Activated CD4-positive, alpha-beta memory T cell treated with anti-CD3 and anti-CD28 coated beads, Interleukin-2, amount 10 ng/mL, durations not matched to agents 7 days and 5 days (primary cell): ENCODE results near the gene POLR2M. TPM values are rescaled to one million over a fixed set of nuclear protein-coding genes. Genes with fewer than 3 reads are reported as not detected.
A peak's percentile ranks its signal among the peaks of the same experiment; 100 is the strongest.

ENCODE experiments used
- CTCF ChIA-PET: fragments of 350-600 bp; sonication (Branson Sonifier 250); formaldehyde crosslinking; loops from one replicate; lab custom pipeline; 2021; ENCODE audit warnings: antibody characterized with exemption, inconsistent platforms; lab: Charles Lee
- POLR2A ChIA-PET: fragments of 350-600 bp; sonication (Branson Sonifier 250); formaldehyde crosslinking; loops from one replicate; lab custom pipeline; 2021; ENCODE audit warnings: antibody characterized with exemption; lab: Charles Lee
- DNase-seq: peaks from one replicate; pipeline ENCODE4 v3.0.0-alpha.2; 2020
- H3K27ac Mint-ChIP-seq: one replicate; pipeline ENCODE4 v1.8.0; 2021; ENCODE audit warnings: mild to moderate bottlenecking, mixed read lengths
- H3K27me3 Mint-ChIP-seq: one replicate; pipeline ENCODE4 v1.8.0; 2021; ENCODE audit warnings: mixed read lengths
- H3K36me3 Mint-ChIP-seq: one replicate; pipeline ENCODE4 v1.8.0; 2021; ENCODE audit warnings: low read depth, mixed read lengths
- H3K4me1 Mint-ChIP-seq: one replicate; pipeline ENCODE4 v1.8.0; 2021; ENCODE audit warnings: mixed read lengths
- H3K4me3 Mint-ChIP-seq: one replicate; pipeline ENCODE4 v1.8.0; 2021; ENCODE audit warnings: mild to moderate bottlenecking, mixed read lengths
- H3K9me3 Mint-ChIP-seq: one replicate; pipeline ENCODE4 v1.8.0; 2021; ENCODE audit warnings: mixed read lengths
- total RNA-seq, 2 experiments: library from RNA; stranded (reverse); gene quantifications; one replicate each; pipeline ENCODE4 v1.2.3, GENCODE V29; 2021

POLR2M gene
- total RNA-seq, 2 experiments from 2014 or later = 70.6 to 71.0 TPM

DNA sequence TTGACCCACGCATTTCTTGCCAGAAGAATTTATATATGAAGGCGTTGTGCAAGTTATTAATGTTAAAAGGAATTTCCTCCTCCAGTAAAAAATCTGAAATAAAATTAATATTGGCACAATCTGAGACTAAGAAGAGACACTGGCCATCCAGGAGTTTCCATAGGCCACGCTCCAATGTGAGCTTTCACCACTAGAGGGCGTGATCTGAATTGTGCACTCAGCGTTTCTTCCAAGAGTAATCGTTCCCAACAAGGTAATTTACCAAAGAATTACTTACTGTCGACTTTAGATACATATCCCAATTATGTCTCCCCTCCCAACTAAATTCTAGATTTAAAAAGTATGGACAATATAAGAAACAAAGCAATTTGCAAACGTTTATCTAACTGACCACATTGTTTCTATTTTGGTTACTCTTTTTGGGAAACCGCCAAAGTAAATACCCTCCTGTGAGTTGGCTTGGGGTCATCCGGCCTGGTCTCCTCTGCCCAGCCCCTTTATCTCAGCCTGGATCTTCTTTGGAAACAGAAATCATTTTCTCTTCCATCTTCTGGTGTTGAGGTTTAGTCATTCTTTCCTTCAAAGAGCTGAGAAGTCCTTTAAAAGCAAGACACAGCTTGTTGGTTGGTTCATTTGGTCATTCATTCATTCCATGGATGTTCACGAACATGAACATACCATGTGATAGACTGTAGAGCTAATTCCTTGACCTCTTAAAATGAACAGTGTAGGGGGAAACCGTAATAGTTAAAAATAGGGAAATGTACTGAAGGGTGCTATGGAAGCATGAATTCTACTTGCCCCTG is 26.2 kb downstream of the POLR2M start:
- Mint-ChIP-seq H3K27ac (no peak overlapping the region), H3K4me3 (no peak overlapping the region), H3K36me3 (no peaks in the 10 kb centered on the region), H3K27me3 (no peaks in the 10 kb centered on the region), H3K9me3 (no peaks in the 10 kb centered on the region), H3K4me1 (no peaks in the 10 kb centered on the region)
- CTCF ChIA-PET = interaction anchor here (0.7 to 3.8 kb wide), 19 partner anchors 8 to 465 kb away, joined by 3 to 35 read pairs (median 6); partner anchors contain the start of gene POLR2M
- peak; percentile 42 for DNase-seq
- POLR2A ChIA-PET = no interaction called here

DNA sequence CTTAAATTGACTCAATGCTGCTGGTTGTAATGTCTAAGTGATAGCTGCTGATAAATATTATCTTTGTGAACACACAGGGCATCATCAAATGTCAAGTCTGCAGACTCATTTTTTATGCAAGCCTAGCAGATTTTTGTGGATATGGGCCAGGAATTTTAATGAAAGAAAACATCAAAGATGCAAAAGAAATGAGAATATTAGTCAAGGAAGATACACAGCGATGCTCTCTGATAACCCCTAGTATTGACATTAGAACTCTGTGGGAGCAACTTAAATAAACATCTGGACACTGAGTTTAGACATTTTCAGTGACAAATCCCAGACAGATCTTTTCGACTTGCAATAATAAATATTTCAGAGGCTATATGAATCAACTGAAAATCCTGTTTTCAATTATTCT is 28.3 kb downstream of the POLR2M start:
- Mint-ChIP-seq H3K9me3 (no peaks in the 10 kb centered on the region), H3K4me1 (no peaks in the 10 kb centered on the region), H3K27ac (no peak overlapping the region), H3K36me3 (no peaks in the 10 kb centered on the region), H3K4me3 (no peak overlapping the region), H3K27me3 (no peaks in the 10 kb centered on the region)
- no peak for DNase-seq
- CTCF ChIA-PET = interaction anchor here (1.5 to 3.2 kb wide), 3 partner anchors 10 to 336 kb away, joined by 5 to 16 read pairs (median 10); no protein-coding TSS in a partner anchor
- POLR2A ChIA-PET = no interaction called here

GRCh38 chr15:57735431-57735830 is 28.9 kb downstream of the POLR2M start:
- H3K4me3 Mint-ChIP-seq = no peak overlapping the region
- POLR2A ChIA-PET = no interaction called here
- no peak overlapping the region for H3K27ac Mint-ChIP-seq
- CTCF ChIA-PET = interaction anchor here (1.5 kb wide), 1 partner anchor 15 kb away, joined by 5 read pairs; no protein-coding TSS in a partner anchor
- H3K27me3 Mint-ChIP-seq = no peaks in the 10 kb centered on the region
- H3K36me3 Mint-ChIP-seq = no peaks in the 10 kb centered on the region
- H3K4me1 Mint-ChIP-seq = no peaks in the 10 kb centered on the region
- DNase-seq = no peak
- H3K9me3 Mint-ChIP-seq = no peaks in the 10 kb centered on the region

DNA sequence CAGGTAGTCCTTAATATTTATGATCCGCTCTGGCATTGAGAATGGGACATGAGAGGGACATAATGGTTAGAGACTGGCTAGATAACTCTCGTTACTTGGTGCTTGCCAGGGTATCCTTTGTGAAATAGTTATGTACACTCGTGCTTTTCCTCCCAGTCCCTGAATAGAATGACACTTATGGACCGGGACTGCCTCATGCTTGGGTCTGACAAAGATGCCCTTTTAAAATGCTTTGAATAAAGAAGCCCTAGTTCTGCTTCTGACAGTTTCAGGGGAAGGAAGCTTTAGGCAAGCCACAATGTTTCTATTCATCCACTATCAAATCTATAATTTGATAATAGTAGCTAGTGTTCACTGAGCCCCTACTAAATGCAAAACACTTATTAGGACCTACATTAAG is 29.4 kb downstream of the POLR2M start:
- ChIA-PET CTCF (interaction anchor here (1.5 to 2.0 kb wide), 2 partner anchors 15 kb away, joined by 5 read pairs; no protein-coding TSS in a partner anchor), POLR2A (no interaction called here)
- no peaks in the 10 kb centered on the region for H3K36me3 Mint-ChIP-seq
- no peak overlapping the region for H3K4me3 Mint-ChIP-seq
- H3K9me3 Mint-ChIP-seq = no peaks in the 10 kb centered on the region
- DNase-seq = no peak
- no peaks in the 10 kb centered on the region for H3K27me3 Mint-ChIP-seq
- H3K27ac Mint-ChIP-seq = no peak overlapping the region
- H3K4me1 Mint-ChIP-seq = no peaks in the 10 kb centered on the region

DNA sequence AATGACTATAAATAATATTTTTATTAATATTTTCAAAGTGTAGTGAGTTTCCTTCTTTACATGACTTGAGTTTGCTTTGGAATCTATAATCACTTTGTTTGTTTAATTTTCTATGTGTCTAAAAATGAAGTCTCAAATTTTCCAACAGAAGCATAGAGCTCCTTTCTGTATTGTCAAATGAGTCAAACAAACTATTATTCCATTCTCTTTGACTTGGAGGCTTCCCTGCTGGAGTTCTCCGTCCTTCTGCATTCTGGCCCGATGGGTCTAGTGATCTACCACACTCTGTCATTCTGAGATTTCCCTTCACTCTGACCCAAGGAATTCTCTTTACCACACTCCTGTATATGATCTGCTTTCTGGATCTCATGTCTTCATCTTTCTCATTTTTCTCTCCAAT is 30.1 kb downstream of the POLR2M start:
- POLR2A ChIA-PET = no interaction called here
- no peaks in the 10 kb centered on the region for H3K9me3 Mint-ChIP-seq
- CTCF ChIA-PET = interaction anchor here (2.0 kb wide), 1 partner anchor 14 kb away, joined by 5 read pairs; no protein-coding TSS in a partner anchor
- no peaks in the 10 kb centered on the region for H3K27me3 Mint-ChIP-seq
- no peaks in the 10 kb centered on the region for H3K36me3 Mint-ChIP-seq
- H3K4me3 Mint-ChIP-seq = no peak overlapping the region
- no peak for DNase-seq
- H3K4me1 Mint-ChIP-seq = no peaks in the 10 kb centered on the region
- no peak overlapping the region for H3K27ac Mint-ChIP-seq

DNA sequence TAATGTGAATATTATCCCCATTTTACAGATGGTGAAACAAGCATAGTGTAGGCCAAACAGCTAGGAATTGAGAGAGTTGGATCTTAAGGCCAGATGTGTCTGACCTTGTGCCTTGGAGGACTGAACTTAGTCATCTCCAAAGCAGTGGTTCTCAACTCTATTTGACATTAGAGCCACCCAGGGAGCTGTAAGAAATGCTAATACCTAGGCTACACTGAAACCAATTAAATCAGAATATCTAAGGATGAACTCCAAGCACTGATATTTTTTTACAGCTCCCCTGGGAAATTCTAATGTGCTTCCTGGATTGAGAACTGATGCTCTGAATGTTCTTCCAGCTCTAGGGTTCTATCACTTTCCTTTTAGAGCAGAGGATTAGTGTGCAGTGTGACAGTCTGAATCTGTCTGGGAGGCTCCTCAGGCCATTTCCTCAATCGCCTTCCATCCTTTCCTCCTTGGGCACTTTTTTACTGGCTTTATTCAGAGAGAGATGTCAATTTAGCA is 32.3 kb downstream of the POLR2M start:
- H3K9me3 Mint-ChIP-seq = no peaks in the 10 kb centered on the region
- no peaks in the 10 kb centered on the region for H3K27me3 Mint-ChIP-seq
- DNase-seq = no peak
- ChIA-PET POLR2A (no interaction called here), CTCF (interaction anchor here (0.9 kb wide), 1 partner anchor 9 kb away, joined by 3 read pairs; no protein-coding TSS in a partner anchor)
- no peak overlapping the region for H3K27ac Mint-ChIP-seq
- H3K4me1 Mint-ChIP-seq = no peaks in the 10 kb centered on the region
- H3K4me3 Mint-ChIP-seq = no peak overlapping the region
- no peaks in the 10 kb centered on the region for H3K36me3 Mint-ChIP-seq

DNA sequence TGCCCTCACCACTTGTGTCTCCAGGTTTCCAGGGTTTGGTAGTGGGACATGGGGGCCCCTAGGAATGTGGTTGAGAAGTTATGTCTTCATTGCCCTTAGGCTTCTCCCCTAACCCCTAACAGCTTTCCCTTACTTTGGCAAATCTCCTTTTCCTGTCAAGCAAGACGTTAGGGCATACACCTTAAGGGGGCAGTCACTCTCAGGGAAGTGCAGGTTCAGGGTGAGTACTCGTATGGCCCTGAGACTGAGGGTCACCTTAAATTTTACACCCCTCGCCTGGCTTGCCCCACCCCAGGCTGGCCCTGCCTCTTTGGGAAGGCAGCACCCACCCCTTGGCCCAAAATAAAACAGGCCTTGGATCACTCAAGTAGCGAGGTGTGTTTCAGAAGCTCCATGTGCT is 33.5 kb downstream of the POLR2M start:
- DNase-seq = no peak
- Mint-ChIP-seq H3K27me3 (no peaks in the 10 kb centered on the region), H3K9me3 (no peaks in the 10 kb centered on the region), H3K27ac (no peak overlapping the region), H3K4me1 (no peaks in the 10 kb centered on the region), H3K36me3 (no peaks in the 10 kb centered on the region), H3K4me3 (no peak overlapping the region)
- CTCF ChIA-PET = no interaction called here
- POLR2A ChIA-PET = no interaction called here

DNA sequence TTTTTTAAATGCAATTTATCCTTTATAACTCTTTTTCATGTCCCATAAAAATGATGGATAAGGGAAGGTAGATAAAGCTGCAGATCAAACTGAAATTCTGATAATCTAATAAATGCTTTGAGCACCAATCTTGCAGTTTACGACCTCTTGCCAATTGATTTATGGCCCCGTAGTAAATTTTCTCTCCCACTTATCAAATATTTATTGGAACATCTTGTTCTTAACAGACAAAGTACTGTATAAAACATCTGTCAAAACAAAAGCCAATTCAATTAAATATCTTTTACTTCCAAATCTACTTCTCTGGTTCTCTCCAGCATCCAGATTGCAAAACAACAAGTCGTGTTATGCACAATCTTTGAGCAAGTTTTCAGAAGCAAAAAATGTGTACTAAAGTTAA is 34.6 kb downstream of the POLR2M start:
- DNase-seq = no peak

GRCh38 chr15:57743424-57743823 is 36.9 kb downstream of the POLR2M start:
- CTCF ChIA-PET = interaction anchor here (0.8 to 3.6 kb wide), 4 partner anchors 11 to 328 kb away, joined by 3 to 27 read pairs (median 12); no protein-coding TSS in a partner anchor
- H3K27me3 Mint-ChIP-seq = peaks cover 3% of the 10 kb centered on the region
- POLR2A ChIA-PET = no interaction called here
- no peaks in the 10 kb centered on the region for H3K9me3 Mint-ChIP-seq
- H3K4me3 Mint-ChIP-seq = no peak overlapping the region
- H3K36me3 Mint-ChIP-seq = no peaks in the 10 kb centered on the region
- H3K4me1 Mint-ChIP-seq = no peaks in the 10 kb centered on the region
- no peak for DNase-seq
- no peak overlapping the region for H3K27ac Mint-ChIP-seq

More for the DNA sequence above, 34.6 kb downstream of the POLR2M start:
- ChIA-PET POLR2A (no interaction called here), CTCF (interaction anchor here (1.1 to 3.6 kb wide), 2 partner anchors 9 to 120 kb away, joined by 4 to 27 read pairs; no protein-coding TSS in a partner anchor)
- Mint-ChIP-seq H3K9me3 (no peaks in the 10 kb centered on the region), H3K27ac (no peak overlapping the region), H3K4me3 (no peak overlapping the region), H3K4me1 (no peaks in the 10 kb centered on the region), H3K27me3 (no peaks in the 10 kb centered on the region), H3K36me3 (no peaks in the 10 kb centered on the region)

DNA sequence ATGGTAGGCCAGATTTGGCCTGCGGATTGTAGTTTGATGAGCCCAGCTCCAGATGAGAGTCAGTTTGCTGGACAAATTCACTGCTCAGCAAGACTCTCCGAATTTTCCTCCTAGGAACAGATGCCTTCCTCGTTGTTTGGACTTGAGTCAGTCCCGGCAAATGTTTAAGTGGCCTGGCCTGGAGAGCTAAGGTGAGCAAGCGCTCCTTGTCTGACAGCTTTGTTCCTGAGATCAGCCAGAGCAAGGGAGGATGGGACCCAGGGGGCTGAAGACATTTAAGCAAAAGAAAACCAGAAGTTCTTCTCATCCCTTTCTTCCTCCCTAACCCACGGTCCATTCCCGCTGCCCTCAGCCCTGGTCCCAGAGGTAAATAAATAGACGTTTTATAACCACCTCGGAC is 40.3 kb downstream of the POLR2M start:
- Mint-ChIP-seq H3K4me3 (no peak overlapping the region), H3K9me3 (no peaks in the 10 kb centered on the region), H3K27ac (no peak overlapping the region), H3K4me1 (no peaks in the 10 kb centered on the region), H3K27me3 (peaks cover 3% of the 10 kb centered on the region), H3K36me3 (no peaks in the 10 kb centered on the region)
- ChIA-PET POLR2A (interaction anchor here (1.3 kb wide), 1 partner anchor 40 kb away, joined by 3 read pairs; no protein-coding TSS in a partner anchor), CTCF (interaction anchor here (0.9 to 2.6 kb wide), 4 partner anchors 8 to 324 kb away, joined by 3 to 14 read pairs (median 8); no protein-coding TSS in a partner anchor)
- no peak for DNase-seq

DNA sequence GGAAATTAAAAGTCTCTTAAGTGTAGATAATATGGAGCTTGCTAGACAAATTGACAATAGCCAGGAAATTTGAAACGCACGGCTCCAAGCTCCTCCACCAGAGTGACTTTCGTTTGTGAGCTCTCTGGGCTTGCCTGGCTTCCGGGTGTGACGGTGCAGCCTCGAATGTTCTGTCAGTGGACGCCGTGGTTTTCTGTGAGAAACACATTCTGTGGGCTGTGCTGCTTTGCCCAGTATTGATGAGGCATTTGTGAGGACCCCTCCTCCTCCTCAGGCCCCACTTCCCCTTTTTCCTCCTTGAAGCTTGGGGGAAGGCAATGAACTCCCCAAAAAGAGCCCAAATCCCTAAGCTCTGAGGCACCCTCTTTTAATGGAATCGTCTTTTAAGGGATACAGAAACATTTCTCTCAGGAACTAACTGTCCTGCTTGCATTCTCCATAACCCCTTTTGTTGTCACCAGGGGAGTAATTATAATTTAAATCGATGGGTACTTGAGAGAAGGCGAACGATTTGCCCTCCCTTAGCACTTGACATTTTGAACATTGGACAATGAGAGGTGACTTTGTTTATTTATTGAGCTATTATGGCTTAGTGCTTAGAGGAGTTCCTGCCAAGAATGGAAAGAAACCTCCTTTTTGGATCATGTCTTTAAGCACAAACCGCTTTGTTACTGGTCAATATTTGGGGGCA is 40.8 kb downstream of the POLR2M start:
- no peaks in the 10 kb centered on the region for H3K4me1 Mint-ChIP-seq
- H3K4me3 Mint-ChIP-seq = no peak overlapping the region
- ChIA-PET CTCF (interaction anchor here (0.9 to 2.6 kb wide), 6 partner anchors 9 to 323 kb away, joined by 3 to 14 read pairs (median 6); no protein-coding TSS in a partner anchor), POLR2A (interaction anchor here (1.3 kb wide), 1 partner anchor 40 kb away, joined by 3 read pairs; no protein-coding TSS in a partner anchor)
- no peaks in the 10 kb centered on the region for H3K9me3 Mint-ChIP-seq
- peak; percentile 18 for DNase-seq
- H3K27ac Mint-ChIP-seq = no peak overlapping the region
- H3K27me3 Mint-ChIP-seq = peaks cover 3% of the 10 kb centered on the region
- no peaks in the 10 kb centered on the region for H3K36me3 Mint-ChIP-seq

DNA sequence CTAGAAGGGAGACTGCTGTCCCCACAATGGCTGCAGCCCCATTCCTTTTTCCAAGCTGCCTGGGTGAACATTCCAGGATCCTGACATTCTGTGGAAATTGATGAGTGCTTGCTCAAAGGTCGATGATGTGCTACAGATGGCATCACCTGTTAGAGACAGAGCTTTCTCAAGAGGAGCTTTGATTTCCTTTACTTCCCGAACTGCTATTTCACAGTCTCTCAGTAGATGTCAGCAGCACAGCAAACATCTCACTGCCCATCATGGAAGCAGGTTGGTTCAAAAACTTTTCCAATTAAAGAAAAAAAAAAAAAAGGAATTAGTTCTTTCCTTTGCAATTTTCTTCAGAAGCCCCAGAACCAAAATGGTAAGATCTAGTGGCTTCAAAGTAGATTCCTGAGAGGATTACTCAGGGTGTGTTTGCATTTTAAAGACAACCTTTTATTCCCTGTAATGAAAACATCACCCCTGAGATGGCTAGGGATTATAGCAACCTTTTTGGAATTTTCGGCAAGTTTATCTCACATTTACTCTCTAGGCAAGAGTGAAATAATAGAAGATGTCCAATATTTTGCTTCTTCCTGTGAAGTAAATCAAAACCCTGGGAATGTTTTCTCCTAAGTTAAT is 44.8 kb downstream of the POLR2M start:
- Mint-ChIP-seq H3K4me3 (no peak overlapping the region), H3K27me3 (peaks cover 3% of the 10 kb centered on the region), H3K36me3 (no peaks in the 10 kb centered on the region), H3K4me1 (no peaks in the 10 kb centered on the region), H3K27ac (no peak overlapping the region), H3K9me3 (no peaks in the 10 kb centered on the region)
- CTCF ChIA-PET = interaction anchor here (0.7 to 6.4 kb wide), 19 partner anchors 11 to 432 kb away, joined by 3 to 156 read pairs (median 4); partner anchors contain the start of gene ALDH1A2
- DNase-seq = no peak
- POLR2A ChIA-PET = interaction anchor here (1.5 kb wide), 1 partner anchor 110 kb away, joined by 4 read pairs; no protein-coding TSS in a partner anchor
